ENCODE measurements around the gene DCUN1D2.

DNA sequence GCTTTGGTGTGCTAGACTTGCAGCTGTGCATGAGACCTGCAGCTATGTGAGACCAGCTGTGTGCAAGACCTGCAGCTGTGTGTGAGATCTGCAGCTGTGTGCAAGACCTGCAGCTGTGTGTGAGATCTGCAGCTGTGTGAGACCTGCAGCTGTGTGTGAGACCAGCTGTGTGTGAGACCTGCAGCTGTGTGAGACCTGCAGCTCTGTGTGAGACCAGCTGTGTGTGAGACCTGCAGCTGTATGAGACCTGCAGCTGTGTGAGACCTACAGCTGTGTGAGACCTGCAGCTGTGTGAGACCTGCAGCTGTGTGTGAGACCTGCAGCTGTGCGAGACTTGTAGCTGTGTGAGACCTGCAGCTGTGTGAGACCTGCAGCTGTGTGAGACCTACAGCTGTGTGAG lies 6.7 kb upstream of the DCUN1D2 start:
- TF ChIP-seq, protein P1, sequence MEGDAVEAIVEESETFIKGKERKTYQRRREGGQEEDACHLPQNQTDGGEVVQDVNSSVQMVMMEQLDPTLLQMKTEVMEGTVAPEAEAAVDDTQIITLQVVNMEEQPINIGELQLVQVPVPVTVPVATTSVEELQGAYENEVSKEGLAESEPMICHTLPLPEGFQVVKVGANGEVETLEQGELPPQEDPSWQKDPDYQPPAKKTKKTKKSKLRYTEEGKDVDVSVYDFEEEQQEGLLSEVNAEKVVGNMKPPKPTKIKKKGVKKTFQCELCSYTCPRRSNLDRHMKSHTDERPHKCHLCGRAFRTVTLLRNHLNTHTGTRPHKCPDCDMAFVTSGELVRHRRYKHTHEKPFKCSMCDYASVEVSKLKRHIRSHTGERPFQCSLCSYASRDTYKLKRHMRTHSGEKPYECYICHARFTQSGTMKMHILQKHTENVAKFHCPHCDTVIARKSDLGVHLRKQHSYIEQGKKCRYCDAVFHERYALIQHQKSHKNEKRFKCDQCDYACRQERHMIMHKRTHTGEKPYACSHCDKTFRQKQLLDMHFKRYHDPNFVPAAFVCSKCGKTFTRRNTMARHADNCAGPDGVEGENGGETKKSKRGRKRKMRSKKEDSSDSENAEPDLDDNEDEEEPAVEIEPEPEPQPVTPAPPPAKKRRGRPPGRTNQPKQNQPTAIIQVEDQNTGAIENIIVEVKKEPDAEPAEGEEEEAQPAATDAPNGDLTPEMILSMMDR (conservative IDR thresholded peaks at IDR 0.05) = no peak
- no peak for TF ChIP-seq EZH2 (IDR thresholded peaks at IDR 0.05; ENCODE audit: low read depth)
